Osteoblast (primary cell): ENCODE measurements around the gene ZMIZ1. TPM values are rescaled to one million over a fixed set of nuclear protein-coding genes. Genes with fewer than 3 reads are reported as not detected.

ENCODE experiments used
- DNase-seq: peaks from one replicate; pipeline ENCODE4 v3.0.0; 2011; ENCODE audit warnings: low spot score, mixed read lengths; ENCODE audit not compliant: insufficient read length; ENCODE audit errors: missing footprints
- H2AFZ ChIP-seq: 2 replicates; pipeline ENCODE4 v1.6.0; 2011; ENCODE audit warnings: mild to moderate bottlenecking, low read length
- H3K27ac ChIP-seq: 2 replicates; pipeline ENCODE4 v1.5.1; 2011; ENCODE audit warnings: mild to moderate bottlenecking, low read depth, low read length, moderate library complexity
- H3K27me3 ChIP-seq: 2 replicates; pipeline ENCODE4 v1.6.0; 2012; ENCODE audit warnings: mild to moderate bottlenecking, control low read depth, inconsistent platforms, low read length, moderate library complexity; ENCODE audit not compliant: insufficient read depth
- H3K36me3 ChIP-seq: 2 replicates; pipeline ENCODE4 v1.5.1; 2011; ENCODE audit warnings: mild to moderate bottlenecking, low read length, control low read depth, moderate library complexity; ENCODE audit not compliant: insufficient read depth
- H3K4me1 ChIP-seq: 2 replicates; pipeline ENCODE4 v1.5.1; 2011; ENCODE audit warnings: mild to moderate bottlenecking, low read length, control low read depth, moderate library complexity; ENCODE audit not compliant: insufficient read depth
- H3K4me2 ChIP-seq: 2 replicates; pipeline ENCODE4 v1.6.0; 2011; ENCODE audit warnings: mild to moderate bottlenecking, low read length; ENCODE audit not compliant: insufficient read depth
- H3K4me3 ChIP-seq: fragments of 200-600 bp; sonication (generic); 3 replicates; pipeline ENCODE4 v1.5.1; 2012; ENCODE audit warnings: mild to moderate bottlenecking, low read length, inconsistent platforms; ENCODE audit not compliant: insufficient read depth
- H3K79me2 ChIP-seq: 2 replicates; pipeline ENCODE4 v1.6.0; 2012; ENCODE audit warnings: mild to moderate bottlenecking, low read length, control low read depth, inconsistent platforms; ENCODE audit not compliant: insufficient read depth
- H3K9me3 ChIP-seq: 2 replicates; pipeline ENCODE4 v1.5.1; 2011; ENCODE audit warnings: low read depth, low read length, control low read depth
- H4K20me1 ChIP-seq: 2 replicates; pipeline ENCODE4 v1.6.0; 2012; ENCODE audit warnings: mild to moderate bottlenecking, low read length, control low read depth; ENCODE audit not compliant: insufficient read depth
- CTCF ChIP-seq: IDR thresholded peaks from 2 replicates; pipeline ENCODE4 v1.5.1; 2011; ENCODE audit warnings: mild to moderate bottlenecking, low read depth, low read length, moderate library complexity; ENCODE audit errors: extremely low read depth
- total RNA-seq: library from RNA; depleted of rRNA; stranded (reverse); fragments of >200 nt; gene quantifications from 2 replicates; pipeline ENCODE4 v1.2.3, GENCODE V29; 2012

ZMIZ1 gene
- total RNA-seq, 1 donor = 40.9 TPM

GRCh38 chr10:79111846-79112614 is 43.3 kb downstream of the ZMIZ1 start:
- Histone ChIP-seq H4K20me1 (peaks cover 94% of the 10 kb centered on the region), H3K27me3 (no peaks in the 10 kb centered on the region)
- TF ChIP-seq CTCF = no peak

GRCh38 chr10:79112881-79113431 is 44.2 kb downstream of the ZMIZ1 start:
- H4K20me1 ChIP-seq = peaks cover 94% of the 10 kb centered on the region
- peaks cover 63% of the 10 kb centered on the region for H3K4me1 ChIP-seq
- no peak overlapping the region for H3K4me3 ChIP-seq
- H3K79me2 ChIP-seq = peaks cover 98% of the 10 kb centered on the region
- H2AFZ ChIP-seq = no peak overlapping the region
- no peak for TF ChIP-seq CTCF
- H3K36me3 ChIP-seq = peaks cover 24% of the 10 kb centered on the region
- H3K27ac ChIP-seq = peak overlapping the region; percentile 93
- H3K9me3 ChIP-seq = no peaks in the 10 kb centered on the region
- no peaks in the 10 kb centered on the region for H3K27me3 ChIP-seq
- peak overlapping the region; percentile 41 for H3K4me2 ChIP-seq
- DNase-seq = peak; percentile 98

More at GRCh38 chr10:79111846-79112614, 43.3 kb downstream of the ZMIZ1 start:
- H3K27ac ChIP-seq = peak overlapping the region; percentile 93
- peak overlapping the region; percentile 11 for H3K4me2 ChIP-seq
- peaks cover 20% of the 10 kb centered on the region for H3K36me3 ChIP-seq
- no peak overlapping the region for H3K4me3 ChIP-seq
- no peak overlapping the region for H2AFZ ChIP-seq
- peaks cover 98% of the 10 kb centered on the region for H3K79me2 ChIP-seq
- H3K9me3 ChIP-seq = no peaks in the 10 kb centered on the region
- DNase-seq = no peak
- peaks cover 63% of the 10 kb centered on the region for H3K4me1 ChIP-seq

- peak overlapping the region; percentile 93 for H3K27ac ChIP-seq
- no peak for TF ChIP-seq CTCF
- no peak overlapping the region for H3K4me3 ChIP-seq
- no peaks in the 10 kb centered on the region for H3K27me3 ChIP-seq
- DNase-seq = peak; percentile 83
- H3K4me2 ChIP-seq = peak overlapping the region; percentile 41
- no peak overlapping the region for H2AFZ ChIP-seq
- peaks cover 63% of the 10 kb centered on the region for H3K4me1 ChIP-seq
- no peaks in the 10 kb centered on the region for H3K9me3 ChIP-seq
- peaks cover 98% of the 10 kb centered on the region for H3K79me2 ChIP-seq
- peaks cover 94% of the 10 kb centered on the region for H4K20me1 ChIP-seq
- H3K36me3 ChIP-seq = peaks cover 29% of the 10 kb centered on the region
Observed at GRCh38 chr10:79113827-79114226, 45.1 kb downstream of the ZMIZ1 start.

- Histone ChIP-seq H3K27me3 (no peaks in the 10 kb centered on the region), H3K9me3 (no peaks in the 10 kb centered on the region), H3K36me3 (peaks cover 42% of the 10 kb centered on the region), H3K27ac (peak overlapping the region; percentile 64), H3K4me2 (no peak overlapping the region), H3K4me1 (peaks cover 63% of the 10 kb centered on the region), H2AFZ (no peak overlapping the region), H3K4me3 (no peak overlapping the region), H4K20me1 (peaks cover 94% of the 10 kb centered on the region), H3K79me2 (peaks cover 98% of the 10 kb centered on the region)
- no peak for TF ChIP-seq CTCF
- no peak for DNase-seq
Observed at GRCh38 chr10:79115302-79115701, 46.5 kb downstream of the ZMIZ1 start.
